GM12878 (cell line): Measurements from ENCODE around the gene TOR1A. TPM values are rescaled to one million over a fixed set of nuclear protein-coding genes. Genes with fewer than 3 reads are reported as not detected.

ENCODE experiments used
- ATAC-seq: fragments of 200-7000 bp; cut with Tn5 transposase; 3 replicates; pipeline ENCODE4 v1.9.1; 2020; ENCODE audit warnings: mild to moderate bottlenecking, moderate library complexity
- BruUV-seq: library from RNA; stranded (reverse); fragments of 400-500 nt; replicated peaks from 2 replicates; lab custom pipeline; 2021; lab: Mats Ljungman, UMichigan
- CTCF ChIA-PET: fragments of 300-600 bp; sonication (Branson Sonifier 250); formaldehyde crosslinking; extraction: SDS; loops from one replicate; lab custom pipeline; 2021; ENCODE audit warnings: inconsistent platforms; lab: Yijun Ruan, JAX
- POLR2A ChIA-PET: fragments of 350-600 bp; formaldehyde crosslinking; extraction: SDS; loops from one replicate; lab custom pipeline; 2021; ENCODE audit warnings: inconsistent platforms; lab: Charles Lee
- RAD21 ChIA-PET: fragments of 300-600 bp; sonication (Branson Sonifier 250); formaldehyde crosslinking; loops from one replicate; lab custom pipeline; 2023; ENCODE audit warnings: antibody characterized with exemption; ENCODE audit not compliant: unreplicated experiment; lab: Charles Lee
- SMC1A ChIA-PET: fragments of 300-600 bp; sonication (Branson Sonifier 250); formaldehyde crosslinking; loops from one replicate; lab custom pipeline; 2023; ENCODE audit not compliant: unreplicated experiment, uncharacterized antibody; lab: Charles Lee
- DNase-seq: peaks from one replicate; pipeline ENCODE4 v3.0.0-alpha.2; 2011; ENCODE audit warnings: low read depth, low spot score
- FAIRE-seq: peaks from 3 replicates; lab custom pipeline; 2011; peaks lifted over from hg19 to GRCh38; lab: Jason Lieb, UNC
- H2AFZ ChIP-seq: 2 replicates; pipeline ENCODE4 v1.6.0; 2011; ENCODE audit warnings: low read depth, low read length, control low read depth; ENCODE audit not compliant: control insufficient read depth
- H3K27ac ChIP-seq: 2 replicates; pipeline ENCODE4 v1.5.1; 2011; ENCODE audit warnings: control low read depth; ENCODE audit not compliant: control insufficient read depth, insufficient read depth
- H3K27me3 ChIP-seq, 2 experiments: replicated peaks in 1 of 2; 2 replicates each; pipeline versions ENCODE4 v1.6.0 to v1.6.1; 2011; ENCODE audit warnings: low read length in 1 of 2; ENCODE audit not compliant: control insufficient read depth in 2 of 2, insufficient read depth in 2 of 2
- H3K36me3 ChIP-seq, 2 experiments: 2 replicates each; pipeline ENCODE4 v1.5.1; 2011; ENCODE audit warnings: low read length in 1 of 2; ENCODE audit not compliant: control insufficient read depth in 2 of 2, insufficient read depth in 2 of 2
- H3K4me1 ChIP-seq: 2 replicates; pipeline ENCODE4 v1.6.1; 2011; ENCODE audit warnings: mild to moderate bottlenecking, low read length, moderate library complexity, mixed read lengths; ENCODE audit not compliant: control insufficient read depth, insufficient read depth
- H3K4me2 ChIP-seq: 2 replicates; pipeline ENCODE4 v1.6.0; 2011; ENCODE audit warnings: control low read depth; ENCODE audit not compliant: control insufficient read depth, insufficient read depth
- H3K4me3 ChIP-seq: fragments of 200-600 bp; sonication (generic); 2 replicates; pipeline ENCODE4 v1.5.1; 2016
- H3K79me2 ChIP-seq: 2 replicates; pipeline ENCODE4 v1.6.0; 2011; ENCODE audit warnings: low read length; ENCODE audit not compliant: control insufficient read depth, insufficient read depth
- H3K9ac ChIP-seq: 2 replicates; pipeline ENCODE4 v1.8.0; 2011; ENCODE audit warnings: low read length, control low read depth, mixed read lengths; ENCODE audit not compliant: control insufficient read depth, insufficient read depth
- H3K9me3 ChIP-seq: replicated peaks from 3 replicates; pipeline ENCODE4 v1.5.1; 2011; ENCODE audit warnings: mild to moderate bottlenecking, low read length; ENCODE audit not compliant: control insufficient read depth, insufficient read depth
- H4K20me1 ChIP-seq: 2 replicates; pipeline ENCODE4 v1.6.0; 2011; ENCODE audit not compliant: control insufficient read depth, insufficient read depth
- BCL11A ChIP-seq: IDR thresholded peaks from 2 replicates; pipeline ENCODE4 v1.6.1; 2011; ENCODE audit warnings: low read depth, low read length
- CBFB ChIP-seq: IDR thresholded peaks from 2 replicates; pipeline ENCODE4 v1.6.1; 2016; ENCODE audit warnings: antibody characterized with exemption, low read depth
- GATAD2B ChIP-seq: fragments of 450-650 bp; conservative IDR thresholded peaks from 2 replicates; pipeline ENCODE4 v1.6.1; 2017; ENCODE audit warnings: low read depth, mild to moderate bottlenecking, moderate library complexity
- IRF4 ChIP-seq: IDR thresholded peaks from 2 replicates; pipeline ENCODE4 v1.6.1; 2011; ENCODE audit warnings: low read depth, low read length
- MXI1 ChIP-seq: fragments of 150-350 bp; IDR thresholded peaks from 2 replicates; pipeline ENCODE4 v1.6.1; 2011; ENCODE audit warnings: low read depth, mild to moderate bottlenecking, inconsistent platforms, low read length, improper control_type of control experiment
- NFIC ChIP-seq: IDR thresholded peaks from 2 replicates; pipeline ENCODE4 v1.6.1; 2012; ENCODE audit warnings: low read depth, mild to moderate bottlenecking, inconsistent platforms, low read length, moderate library complexity
- POLR2A ChIP-seq: IDR thresholded peaks from 2 replicates; pipeline ENCODE4 v1.6.1; 2011; ENCODE audit warnings: low read depth, mild to moderate bottlenecking, low read length
- RB1 ChIP-seq: fragments of 450-650 bp; formaldehyde crosslinking; IDR thresholded peaks from 2 replicates; pipeline ENCODE4 v1.6.1; 2017; ENCODE audit warnings: mild to moderate bottlenecking, borderline replicate concordance
- RUNX3 ChIP-seq: IDR thresholded peaks from 2 replicates; pipeline ENCODE4 v1.6.1; 2012; ENCODE audit warnings: low read length, inconsistent platforms
- WGBS: methylation state at CpG from one replicate; pipeline ENCODE4 v1.1.6; 2016; ENCODE audit warnings: low lambda C conversion rate; ENCODE audit not compliant: insufficient replicate concordance, insufficient coverage; ENCODE audit errors: missing lambda C conversion rate; 5-methylcytosine and 5-hydroxymethylcytosine counted together
- in situ Hi-C: fragments of 300-500 bp; cut with MboI; formaldehyde crosslinking; loops from 9 replicates; pipeline ENCODE4 v1.14.3; 2018; ENCODE audit warnings: mixed read lengths
- intact Hi-C: fragments of 100-400 bp; cut with micrococcal nuclease; formaldehyde crosslinking; loops from one replicate; pipeline ENCODE4 v1.14.2; 2022; ENCODE audit not compliant: unreplicated experiment
- polyA plus RNA-seq, 11 experiments: library from polyadenylated mRNA; depleted of rRNA in 4 of 11; unstranded in 6 of 11; stranded (reverse) in 5 of 11; fragments of >200 nt; fragmentation: Nextera tagmentation in 4 of 11; fragmentation: Illumina TruSeq in 1 of 11; extraction: Ambion mirVana in 4 of 11; extraction: Trizol in 1 of 11; gene quantifications; 1 replicate in 1 of 11; 2 replicates in 10 of 11; pipeline versions ENCODE4 v1.2.1 to v1.2.3, GENCODE V29; 2011 to 2016; ENCODE audit warnings: inconsistent platforms in 2 of 11, missing spikeins in 2 of 11, low read depth in 1 of 11
- total RNA-seq, 4 experiments: library from RNA; depleted of rRNA in 3 of 4; stranded (reverse); fragments of >200 nt in 3 of 4; fragmentation: Illumina TruSeq in 1 of 4; extraction: Trizol in 1 of 4; gene quantifications; 2 replicates each; pipeline versions ENCODE4 v1.2.1 to v1.2.3, GENCODE V29; 2013 to 2021
- TF ChIP-seq, protein P1 (sequence below): IDR thresholded peaks from 2 replicates; pipeline ENCODE4 v1.6.1; 2011; ENCODE audit warnings: mild to moderate bottlenecking, low read depth, low read length, moderate library complexity; ENCODE audit not compliant: insufficient replicate concordance

TOR1A gene
- total and polyA plus RNA-seq, 10 of the 15 experiments (the other 5 are each of a cell fraction or from before 2014, with no cell fraction given) = 3.2 to 60.8 (median 38.6) TPM

DNA sequence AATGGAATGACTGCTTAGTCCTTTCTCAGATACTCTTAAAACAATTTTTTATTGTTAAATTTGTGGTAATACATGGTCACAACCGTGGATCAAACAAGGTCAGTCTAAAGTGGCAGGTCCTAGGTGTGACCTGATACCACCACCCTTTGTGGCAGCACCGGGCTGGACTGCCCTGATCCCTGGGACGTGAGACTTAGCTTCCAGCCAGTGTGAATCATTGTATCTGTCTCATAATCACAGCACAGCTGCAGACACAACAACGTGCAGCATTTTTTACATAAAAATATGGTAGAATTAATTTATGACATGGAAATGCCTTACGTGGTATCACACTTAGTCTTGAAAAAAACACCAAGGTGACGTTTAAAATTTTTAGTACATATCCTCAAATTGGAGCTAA is 13.1 kb downstream of the TOR1A start:
- TF ChIP-seq RB1 (no peak), IRF4 (no peak), GATAD2B (no peak)
- TF ChIP-seq, protein P1, sequence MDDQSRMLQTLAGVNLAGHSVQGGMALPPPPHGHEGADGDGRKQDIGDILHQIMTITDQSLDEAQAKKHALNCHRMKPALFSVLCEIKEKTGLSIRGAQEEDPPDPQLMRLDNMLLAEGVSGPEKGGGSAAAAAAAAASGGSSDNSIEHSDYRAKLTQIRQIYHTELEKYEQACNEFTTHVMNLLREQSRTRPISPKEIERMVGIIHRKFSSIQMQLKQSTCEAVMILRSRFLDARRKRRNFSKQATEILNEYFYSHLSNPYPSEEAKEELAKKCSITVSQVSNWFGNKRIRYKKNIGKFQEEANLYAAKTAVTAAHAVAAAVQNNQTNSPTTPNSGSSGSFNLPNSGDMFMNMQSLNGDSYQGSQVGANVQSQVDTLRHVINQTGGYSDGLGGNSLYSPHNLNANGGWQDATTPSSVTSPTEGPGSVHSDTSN = no peak
- Histone ChIP-seq H3K4me1 (peaks cover 3% of the 10 kb centered on the region), H3K4me2 (no peak overlapping the region), H3K27ac (no peak overlapping the region), H3K4me3 (no peak overlapping the region), H3K9me3 (no peaks in the 10 kb centered on the region), H3K79me2 (no peaks in the 10 kb centered on the region), H3K9ac (no peak overlapping the region), H3K27me3 (no peaks in the 10 kb centered on the region), H4K20me1 (no peaks in the 10 kb centered on the region), H3K36me3 (peaks cover 4 to 14% of the 10 kb centered on the region in 2 experiments), H2AFZ (no peak overlapping the region)
- POLR2A ChIA-PET = interaction anchor here (0.8 kb wide), 1 partner anchor 9 kb away, joined by 3 read pairs; no protein-coding TSS in a partner anchor
- intact Hi-C loops (no loop called here), in situ Hi-C loops (no loop called here)
- RAD21 ChIA-PET = no interaction called here
- FAIRE-seq (no peak), DNase-seq (no peak), ATAC-seq (no peak)
- CTCF ChIA-PET = no interaction called here
- no TSS peak for BruUV-seq
- WGBS = 88% methylated on average over 6 of the region's 6 CpGs
- SMC1A ChIA-PET = interaction anchor here (0.9 to 1.6 kb wide), 2 partner anchors 11 kb away, joined by 3 to 5 read pairs; no protein-coding TSS in a partner anchor

DNA sequence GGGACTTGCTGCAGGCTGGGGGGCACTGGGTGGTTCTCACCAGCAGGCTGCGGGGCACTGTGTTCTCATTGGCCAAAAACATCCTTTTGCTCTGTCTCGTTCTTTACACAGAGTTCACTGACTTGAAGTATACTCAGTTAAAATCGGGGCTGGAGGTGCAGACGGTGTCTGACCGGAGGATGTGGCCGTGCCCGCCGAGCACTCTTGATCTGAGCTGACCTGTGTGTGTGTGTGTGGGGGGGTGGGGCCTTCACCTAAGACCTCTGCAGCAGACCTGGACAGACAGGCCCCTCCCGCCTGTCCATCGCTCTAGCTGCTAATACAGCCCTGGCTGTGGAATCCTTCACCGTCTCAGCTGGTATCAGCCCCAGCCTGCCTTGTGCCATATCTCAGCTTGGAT is 13.8 kb downstream of the TOR1A start:
- Histone ChIP-seq H3K27ac (no peak overlapping the region), H3K79me2 (no peaks in the 10 kb centered on the region; the same call in 1 of the 2 replicates), H4K20me1 (no peaks in the 10 kb centered on the region), H3K36me3 (peaks cover 0 to 14% of the 10 kb centered on the region in 2 experiments), H3K4me2 (no peak overlapping the region), H3K27me3 (no peaks in the 10 kb centered on the region), H2AFZ (no peak overlapping the region), H3K4me1 (peaks cover 3% of the 10 kb centered on the region), H3K4me3 (no peak overlapping the region), H3K9ac (no peak overlapping the region), H3K9me3 (no peaks in the 10 kb centered on the region)
- TF ChIP-seq BCL11A = no peak
- TF ChIP-seq CBFB = no peak
- no peak for TF ChIP-seq GATAD2B
- TF ChIP-seq POLR2A = peak; percentile 19; the same call in 1 of the 2 replicates
- TF ChIP-seq NFIC = no peak
- no peak for TF ChIP-seq RUNX3
- TF ChIP-seq MXI1 = no peak
- no peak for FAIRE-seq
- ATAC-seq = no peak
- WGBS = 98% methylated on average over 11 of the region's 11 CpGs
- CTCF ChIA-PET = interaction anchor here (1.3 kb wide), 1 partner anchor 26 kb away, joined by 5 read pairs; no protein-coding TSS in a partner anchor
- in situ Hi-C loops (no loop called here), intact Hi-C loops (no loop called here)
- BruUV-seq = no TSS peak
- no peak for DNase-seq
- SMC1A ChIA-PET = interaction anchor here (0.9 kb wide), 1 partner anchor 11 kb away, joined by 3 read pairs; no protein-coding TSS in a partner anchor
- RAD21 ChIA-PET = no interaction called here
- POLR2A ChIA-PET = no interaction called here
